GM06990 (cell line): Measurements from ENCODE around the gene NFILZ.

Experiments
- DNase-seq: peaks from one replicate; pipeline ENCODE4 v3.0.0-alpha.2; 2011; ENCODE audit not compliant: insufficient read length; ENCODE audit errors: extremely low read depth
- H3K27me3 ChIP-seq: replicated peaks from 2 replicates; pipeline ENCODE4 v1.6.0; 2011; ENCODE audit warnings: low read length; ENCODE audit not compliant: control insufficient read depth, insufficient read depth
- H3K36me3 ChIP-seq: 2 replicates; pipeline ENCODE4 v1.5.1; 2011; ENCODE audit warnings: low read length; ENCODE audit not compliant: control insufficient read depth, insufficient read depth
- H3K4me3 ChIP-seq: replicated peaks from 2 replicates; pipeline ENCODE4 v1.5.1; 2011; ENCODE audit warnings: low read depth, mild to moderate bottlenecking, control low read depth, low read length
- CTCF ChIP-seq: IDR thresholded peaks from 2 replicates; pipeline ENCODE4 v1.5.1; 2011; ENCODE audit warnings: low read length, control low read depth, mild to moderate bottlenecking, inconsistent platforms; ENCODE audit not compliant: insufficient read depth, poor library complexity, severe bottlenecking

The NFILZ gene

GRCh38 chr19:8609279-8610040, 21.0 kb upstream of the NFILZ start:
- Histone ChIP-seq H3K4me3 (no peak overlapping the region), H3K27me3 (no peaks in the 10 kb centered on the region; the same call in 1 of the 2 replicates), H3K36me3 (no peaks in the 10 kb centered on the region)
- no peak for TF ChIP-seq CTCF
- DNase-seq = no peak

GRCh38 chr19:8610041-8610935, 20.1 kb upstream of the NFILZ start, which contains the start of gene ADAMTS10:
TSS of gene ADAMTS10 (minus strand) at chr19:8610715. CDS start at chr19:8605710, 5,005 bp downstream.
- DNase-seq = no peak
- H3K4me3 ChIP-seq = no peak within 1 kb of the TSS

GRCh38 chr19:8610936-8611300, 19.5 kb upstream of the NFILZ start:
- DNase-seq = no peak
- no peaks in the 10 kb centered on the region for H3K36me3 ChIP-seq
- TF ChIP-seq CTCF = no peak
- no peaks in the 10 kb centered on the region; the same call in 1 of the 2 replicates for H3K27me3 ChIP-seq
- H3K4me3 ChIP-seq = no peak overlapping the region

More at GRCh38 chr19:8610041-8610935, 20.1 kb upstream of the NFILZ start, which contains the start of gene ADAMTS10:
- TF ChIP-seq CTCF = no peak
- Histone ChIP-seq H3K27me3 (no peaks in the 10 kb centered on the region; the same call in 1 of the 2 replicates), H3K36me3 (no peaks in the 10 kb centered on the region)

GRCh38 chr19:8611391-8611876, 19.0 kb upstream of the NFILZ start:
- no peak for TF ChIP-seq CTCF
- DNase-seq = no peak
- H3K36me3 ChIP-seq = no peaks in the 10 kb centered on the region
- no peaks in the 10 kb centered on the region; the same call in 1 of the 2 replicates for H3K27me3 ChIP-seq
- H3K4me3 ChIP-seq = no peak overlapping the region

- H3K4me3 ChIP-seq = no peak overlapping the region
Measured at GRCh38 chr19:8611877-8612806, 18.3 kb upstream of the NFILZ start.

More at GRCh38 chr19:8611877-8612806, 18.3 kb upstream of the NFILZ start:
- TF ChIP-seq CTCF = no peak
- H3K36me3 ChIP-seq = no peaks in the 10 kb centered on the region
- DNase-seq = no peak
- H3K27me3 ChIP-seq = no peaks in the 10 kb centered on the region; the same call in 1 of the 2 replicates
